ENCODE data around the gene ZNF223. TPM values are rescaled to one million over a fixed set of nuclear protein-coding genes. Genes with fewer than 3 reads are reported as not detected.

ZNF223 gene
- total RNA-seq: 0.18 TPM in 1 of 2 replicates, not detected in the other

GRCh38 chr19:44051650-44052402, at the start of gene ZNF223:
TSS of gene ZNF223 (plus strand) at chr19:44052036. CDS start at chr19:44055177, 3,141 bp downstream.
- DNase-seq (ENCODE audit: low spot score): no peak
- no peak within 1 kb of the TSS for H3K27ac Mint-ChIP-seq
- peak within 1 kb of the TSS; percentile 78 for H3K4me3 Mint-ChIP-seq
- H3K9me3 Mint-ChIP-seq: peaks cover 68% of the 10 kb centered on the region
- H3K4me1 Mint-ChIP-seq (ENCODE audit: low read depth): peaks cover 8% of the 10 kb centered on the region
- H3K36me3 Mint-ChIP-seq (ENCODE audit: low read depth): no peaks in the 10 kb centered on the region
- H3K27me3 Mint-ChIP-seq (ENCODE audit: insufficient read depth): peaks cover 2% of the 10 kb centered on the region
- intact Hi-C loops (cut with micrococcal nuclease): no loop called here

DNA sequence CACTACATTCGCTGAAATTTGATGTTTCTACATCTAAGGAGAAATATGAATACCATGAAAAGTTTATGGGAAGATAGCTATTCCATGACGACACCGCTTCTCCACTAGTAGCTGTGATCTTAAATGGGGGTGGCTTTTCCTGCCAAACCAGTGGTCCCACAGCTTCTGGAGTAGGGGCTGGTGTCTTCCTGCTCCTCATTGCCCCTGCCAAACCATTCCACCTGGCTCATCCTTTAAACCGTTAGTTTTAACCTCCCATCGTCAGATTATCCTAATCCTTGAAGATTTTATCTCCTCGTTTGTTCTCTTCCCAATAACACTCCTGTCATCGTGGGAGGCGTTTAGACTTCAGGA, 49.6 kb upstream of the ZNF223 start:
- DNase-seq (ENCODE audit: low spot score): no peak
- H3K36me3 Mint-ChIP-seq (ENCODE audit: low read depth): peaks cover 26% of the 10 kb centered on the region
- H3K9me3 Mint-ChIP-seq: peaks cover 53% of the 10 kb centered on the region

DNA sequence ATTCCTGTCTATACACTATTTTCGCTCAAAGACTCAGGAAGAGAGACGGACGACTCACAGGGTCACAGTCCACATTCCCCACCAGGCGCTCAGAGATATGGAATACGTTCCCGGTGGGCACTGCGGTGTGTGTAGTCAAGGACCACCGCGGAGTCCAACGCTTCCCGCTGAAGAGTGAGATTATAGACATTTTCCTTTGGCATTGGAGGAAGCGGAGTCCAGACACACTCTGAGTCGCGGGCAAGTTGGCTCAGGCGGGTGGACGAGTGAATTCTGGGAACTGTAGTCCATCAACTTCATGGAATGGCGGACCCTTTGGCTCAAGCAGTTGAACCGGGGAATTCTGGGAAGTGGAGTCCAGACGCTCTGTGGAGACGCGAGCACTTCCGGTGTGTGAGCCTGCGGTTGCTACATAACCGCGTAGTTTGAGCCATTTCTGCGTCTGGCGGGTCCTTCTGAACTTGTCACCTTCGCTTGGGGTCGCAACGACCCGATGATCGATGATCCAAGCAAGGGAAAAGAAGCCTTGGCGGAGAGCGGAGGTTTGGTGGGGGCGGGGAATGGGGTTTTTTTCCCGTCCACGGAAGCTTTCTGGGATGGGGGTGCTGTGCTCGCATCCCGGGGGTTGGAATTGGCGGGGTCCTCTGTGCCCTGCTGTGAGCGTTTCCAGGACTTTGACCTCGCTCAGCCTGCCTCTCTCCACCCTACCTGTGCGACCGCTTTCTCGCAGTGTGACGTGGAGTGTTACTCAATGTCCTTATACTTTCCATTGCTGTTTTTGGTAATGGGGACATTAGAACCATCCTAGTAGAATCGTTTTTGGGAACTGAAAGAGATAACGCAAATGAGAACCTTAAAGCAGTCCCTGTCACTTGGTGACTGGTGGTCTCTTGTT, 49.0 kb upstream of the ZNF223 start, which contains the start of gene ZNF230:
ZNF230 (plus strand) TSS at position 392 of the 895 bp plus-strand sequence. CDS start 4,122 bp downstream, outside the sequence.
- no peaks in the 10 kb centered on the region for H3K27me3 Mint-ChIP-seq (ENCODE audit: insufficient read depth)
- H3K27ac Mint-ChIP-seq: peak within 1 kb of the TSS; percentile 95
- intact Hi-C loops (cut with micrococcal nuclease): loop anchor here (1.0 to 5.0 kb wide), 12 partner anchors 19 to 302 kb away; partner anchors contain the start of genes ZNF155, ZNF221, ZNF222 and ZNF224
- peaks cover 53% of the 10 kb centered on the region for H3K9me3 Mint-ChIP-seq
- H3K4me3 Mint-ChIP-seq: peak within 1 kb of the TSS; percentile 98
- peak; percentile 78 for DNase-seq (ENCODE audit: low spot score)
- H3K4me1 Mint-ChIP-seq (ENCODE audit: low read depth): peaks cover 21% of the 10 kb centered on the region
- peaks cover 29% of the 10 kb centered on the region for H3K36me3 Mint-ChIP-seq (ENCODE audit: low read depth)

More for the DNA sequence above, 49.6 kb upstream of the ZNF223 start:
- intact Hi-C loops (cut with micrococcal nuclease): loop anchor here (1.0 to 5.0 kb wide), 12 partner anchors 18 to 303 kb away; partner anchors contain the start of genes ZNF155, ZNF221, ZNF222 and ZNF224
- Mint-ChIP-seq H3K4me3 (peak overlapping the region; percentile 98), H3K27me3 (ENCODE audit: insufficient read depth) (no peaks in the 10 kb centered on the region), H3K4me1 (ENCODE audit: low read depth) (peaks cover 21% of the 10 kb centered on the region), H3K27ac (peak overlapping the region; percentile 95)

DNA sequence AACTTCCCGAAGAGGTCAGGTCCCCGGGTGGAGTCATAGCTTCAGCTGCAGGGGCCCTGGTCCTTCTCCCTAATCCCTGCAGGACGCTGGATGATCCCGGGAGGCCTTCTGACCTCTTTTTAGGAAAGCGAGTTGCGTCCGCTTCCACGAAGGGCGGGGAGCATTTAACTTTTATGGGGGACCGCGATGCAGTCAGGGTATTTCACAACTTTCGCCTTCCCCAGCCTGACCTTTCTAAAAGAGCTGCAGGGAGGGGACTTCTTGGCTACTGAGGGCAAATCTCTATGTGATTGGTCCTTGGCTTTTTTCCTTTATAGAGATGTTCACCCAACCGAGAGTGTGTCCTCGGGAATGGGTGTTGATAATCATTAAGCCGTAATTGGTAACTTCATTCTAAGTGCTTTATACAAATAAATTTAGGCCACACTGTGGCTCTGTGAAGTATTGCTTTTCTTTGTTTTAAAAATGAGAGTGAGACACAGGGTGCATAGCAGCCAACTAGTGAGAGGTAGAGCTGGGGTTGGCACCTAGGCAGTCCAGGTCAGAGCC, 48.3 kb upstream of the ZNF223 start:
- DNase-seq (ENCODE audit: low spot score): no peak
- H3K4me1 Mint-ChIP-seq (ENCODE audit: low read depth): peaks cover 21% of the 10 kb centered on the region
- H3K27ac Mint-ChIP-seq: no peak overlapping the region
- intact Hi-C loops (cut with micrococcal nuclease): loop anchor here (2.0 to 5.0 kb wide), 3 partner anchors 101 to 204 kb away; partner anchors contain the start of gene ZNF226
- H3K9me3 Mint-ChIP-seq: peaks cover 51% of the 10 kb centered on the region
- no peaks in the 10 kb centered on the region for H3K27me3 Mint-ChIP-seq (ENCODE audit: insufficient read depth)
- H3K36me3 Mint-ChIP-seq (ENCODE audit: low read depth): peaks cover 31% of the 10 kb centered on the region
- peak overlapping the region; percentile 98 for H3K4me3 Mint-ChIP-seq

GRCh38 chr19:44005973-44006372, 45.9 kb upstream of the ZNF223 start:
- H3K4me3 Mint-ChIP-seq: no peak overlapping the region
- peaks cover 21% of the 10 kb centered on the region for H3K4me1 Mint-ChIP-seq (ENCODE audit: low read depth)
- no peaks in the 10 kb centered on the region for H3K27me3 Mint-ChIP-seq (ENCODE audit: insufficient read depth)
- no peak for DNase-seq (ENCODE audit: low spot score)
- intact Hi-C loops (cut with micrococcal nuclease): no loop called here
- peaks cover 60% of the 10 kb centered on the region for H3K9me3 Mint-ChIP-seq
- H3K27ac Mint-ChIP-seq: no peak overlapping the region
- H3K36me3 Mint-ChIP-seq (ENCODE audit: low read depth): peaks cover 52% of the 10 kb centered on the region

DNA sequence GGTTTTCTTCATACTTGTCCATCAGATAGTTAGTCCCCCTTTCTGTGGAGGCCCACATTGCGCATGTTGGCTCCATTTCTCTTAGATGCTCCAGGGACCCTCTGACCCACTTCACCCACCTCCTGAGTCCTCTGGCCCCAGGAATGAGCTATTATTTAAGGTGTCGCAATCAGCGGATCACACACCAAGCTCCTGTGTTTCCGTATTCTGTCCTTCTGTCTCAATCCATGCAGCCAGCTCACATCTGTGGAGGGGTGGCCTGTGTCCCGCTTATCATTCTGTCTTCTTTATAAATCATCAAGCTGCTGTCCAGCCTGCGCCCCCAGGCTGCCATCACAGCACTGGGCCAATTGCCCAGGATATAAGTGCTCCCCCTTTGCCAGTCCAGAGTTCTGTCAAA, 44.4 kb upstream of the ZNF223 start:
- Mint-ChIP-seq H3K4me3 (no peak overlapping the region), H3K4me1 (ENCODE audit: low read depth) (peaks cover 14% of the 10 kb centered on the region), H3K9me3 (peaks cover 60% of the 10 kb centered on the region), H3K36me3 (ENCODE audit: low read depth) (peaks cover 61% of the 10 kb centered on the region), H3K27ac (no peak overlapping the region), H3K27me3 (ENCODE audit: insufficient read depth) (no peaks in the 10 kb centered on the region)
- no peak for DNase-seq (ENCODE audit: low spot score)
- intact Hi-C loops (cut with micrococcal nuclease): no loop called here

GRCh38 chr19:44010468-44010867, 41.4 kb upstream of the ZNF223 start:
- Mint-ChIP-seq H3K27ac (no peak overlapping the region), H3K27me3 (ENCODE audit: insufficient read depth) (no peaks in the 10 kb centered on the region), H3K36me3 (ENCODE audit: low read depth) (peaks cover 64% of the 10 kb centered on the region), H3K9me3 (peaks cover 83% of the 10 kb centered on the region), H3K4me3 (no peak overlapping the region), H3K4me1 (ENCODE audit: low read depth) (no peaks in the 10 kb centered on the region)
- DNase-seq (ENCODE audit: low spot score): no peak
- intact Hi-C loops (cut with micrococcal nuclease): no loop called here

- H3K4me1 Mint-ChIP-seq (ENCODE audit: low read depth): peaks cover under 1% of the 10 kb centered on the region
- intact Hi-C loops (cut with micrococcal nuclease): no loop called here
- H3K4me3 Mint-ChIP-seq: no peak overlapping the region
- peaks cover 58% of the 10 kb centered on the region for H3K9me3 Mint-ChIP-seq
- no peaks in the 10 kb centered on the region for H3K27me3 Mint-ChIP-seq (ENCODE audit: insufficient read depth)
- H3K27ac Mint-ChIP-seq: no peak overlapping the region
- DNase-seq (ENCODE audit: low spot score): no peak
- no peaks in the 10 kb centered on the region for H3K36me3 Mint-ChIP-seq (ENCODE audit: low read depth)
Observed at GRCh38 chr19:44019498-44019897, 32.3 kb upstream of the ZNF223 start.

GRCh38 chr19:44021221-44021620, 30.6 kb upstream of the ZNF223 start:
- no peak overlapping the region for H3K27ac Mint-ChIP-seq
- intact Hi-C loops (cut with micrococcal nuclease): loop anchor here (10.0 kb wide), 1 partner anchor 484 kb away; the partner anchor contains the start of gene ZNF180
- no peak overlapping the region for H3K4me3 Mint-ChIP-seq
- DNase-seq (ENCODE audit: low spot score): no peak
- peaks cover 18% of the 10 kb centered on the region for H3K4me1 Mint-ChIP-seq (ENCODE audit: low read depth)
- peaks cover 8% of the 10 kb centered on the region for H3K36me3 Mint-ChIP-seq (ENCODE audit: low read depth)
- no peaks in the 10 kb centered on the region for H3K27me3 Mint-ChIP-seq (ENCODE audit: insufficient read depth)
- H3K9me3 Mint-ChIP-seq: peaks cover 57% of the 10 kb centered on the region

- Mint-ChIP-seq H3K4me3 (peak overlapping the region; percentile 96), H3K36me3 (ENCODE audit: low read depth) (peaks cover 29% of the 10 kb centered on the region), H3K4me1 (ENCODE audit: low read depth) (peaks cover 18% of the 10 kb centered on the region), H3K9me3 (peaks cover 55% of the 10 kb centered on the region), H3K27me3 (ENCODE audit: insufficient read depth) (no peaks in the 10 kb centered on the region), H3K27ac (peak overlapping the region; percentile 85)
- no peak for DNase-seq (ENCODE audit: low spot score)
- intact Hi-C loops (cut with micrococcal nuclease): loop anchor here (1.0 to 10.0 kb wide), 7 partner anchors 23 to 480 kb away; partner anchors contain the start of genes ZNF155, ZNF180, ZNF224 and ZNF227
Observed at GRCh38 chr19:44024900-44025216, 27.0 kb upstream of the ZNF223 start.

DNA sequence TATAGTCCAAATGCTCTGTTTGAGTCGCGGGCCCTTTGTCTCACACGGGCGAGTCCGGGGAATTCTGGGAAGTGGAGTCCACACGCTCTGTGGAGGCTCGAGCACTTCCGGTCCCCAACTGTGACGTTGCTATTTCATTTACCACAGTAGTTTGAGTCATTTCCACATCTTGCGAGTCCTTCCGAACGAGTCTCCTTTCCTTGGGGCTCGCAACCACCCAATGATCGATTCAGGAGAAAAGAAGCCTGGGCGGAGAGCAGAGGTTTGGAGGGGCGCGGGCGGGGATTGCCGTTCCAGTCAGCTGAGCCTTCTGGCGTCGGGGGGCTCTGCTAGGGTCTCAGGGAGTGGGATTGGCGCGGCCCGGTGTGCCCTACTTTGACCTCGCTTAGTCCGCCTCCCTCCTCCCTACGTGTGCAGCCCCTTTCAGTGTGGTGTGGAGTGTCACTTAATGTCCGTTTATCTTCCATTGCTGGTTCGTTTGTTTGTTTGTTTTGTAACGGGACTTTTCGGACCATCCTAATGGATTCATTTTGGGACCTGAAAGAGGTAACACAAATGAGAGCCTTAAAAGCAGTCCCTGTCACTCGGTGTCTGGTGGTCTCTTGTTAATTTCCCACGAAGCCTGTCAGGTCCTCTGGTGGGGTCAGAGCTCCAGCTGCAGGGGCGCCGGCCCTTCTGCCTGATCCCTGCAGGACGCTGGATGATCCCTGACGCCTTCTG, 26.5 kb upstream of the ZNF223 start, which contains the start of gene ZNF222:
ZNF222 (plus strand) TSS at position 163 of the 720 bp plus-strand sequence; CDS start at position 221, 58 bp downstream.
- intact Hi-C loops (cut with micrococcal nuclease): loop anchor here (1.0 to 10.0 kb wide), 7 partner anchors 23 to 479 kb away; partner anchors contain the start of genes ZNF155, ZNF180, ZNF224 and ZNF227
- peaks cover 55% of the 10 kb centered on the region for H3K9me3 Mint-ChIP-seq
- H3K4me1 Mint-ChIP-seq (ENCODE audit: low read depth): peaks cover 18% of the 10 kb centered on the region
- no peaks in the 10 kb centered on the region for H3K27me3 Mint-ChIP-seq (ENCODE audit: insufficient read depth)
- peak; percentile 69 for DNase-seq (ENCODE audit: low spot score)
- peak within 1 kb of the TSS; percentile 96 for H3K4me3 Mint-ChIP-seq
- H3K27ac Mint-ChIP-seq: peak within 1 kb of the TSS; percentile 85
- H3K36me3 Mint-ChIP-seq (ENCODE audit: low read depth): peaks cover 30% of the 10 kb centered on the region

GRCh38 chr19:44026622-44027021, 25.2 kb upstream of the ZNF223 start:
- H3K36me3 Mint-ChIP-seq (ENCODE audit: low read depth): peaks cover 34% of the 10 kb centered on the region
- peaks cover 65% of the 10 kb centered on the region for H3K9me3 Mint-ChIP-seq
- H3K4me1 Mint-ChIP-seq (ENCODE audit: low read depth): peaks cover 18% of the 10 kb centered on the region
- peak overlapping the region; percentile 35 for H3K4me3 Mint-ChIP-seq
- intact Hi-C loops (cut with micrococcal nuclease): loop anchor here (10.0 kb wide), 1 partner anchor 478 kb away; the partner anchor contains the start of gene ZNF180
- H3K27ac Mint-ChIP-seq: no peak overlapping the region
- no peak for DNase-seq (ENCODE audit: low spot score)
- H3K27me3 Mint-ChIP-seq (ENCODE audit: insufficient read depth): no peaks in the 10 kb centered on the region

All from activated T-helper 1 cell treated with anti-CD3 and anti-CD28 coated beads, Interleukin-12 subunit alpha, Interleukin-12 subunit beta, Interleukin-2, Interleukin-4 antibody, amounts not matched to agents 30 ng/mL and 10 ng/mL and 1 ng/mL, durations not matched to agents 14 hours and 24 hours and 36 hours (primary cell).